ENCODE measurements around the gene KRTAP2-2.

DNA sequence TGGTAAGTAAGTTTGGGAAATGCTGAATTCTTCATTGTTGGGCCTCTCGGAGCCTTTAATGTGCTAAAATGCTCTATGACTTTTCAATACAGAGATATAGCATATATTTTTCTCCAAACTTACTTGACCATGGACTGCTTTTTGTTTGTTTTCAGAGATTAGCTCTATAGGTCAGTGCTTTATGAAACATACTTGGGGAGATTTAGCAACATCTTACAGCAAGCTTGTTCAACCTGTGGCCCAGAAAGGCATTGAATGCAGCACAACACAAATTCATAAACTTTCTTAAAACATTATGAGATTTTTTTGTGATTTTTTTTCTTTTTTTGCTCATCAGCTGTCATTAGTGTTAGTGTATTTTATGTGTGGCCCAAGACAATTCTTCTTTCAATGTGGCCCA is 45.1 kb downstream of the KRTAP2-2 start:
- no peak for TF ChIP-seq EZH2phosphoT487 (IDR thresholded peaks at IDR 0.05)
- TF ChIP-seq, protein P1, sequence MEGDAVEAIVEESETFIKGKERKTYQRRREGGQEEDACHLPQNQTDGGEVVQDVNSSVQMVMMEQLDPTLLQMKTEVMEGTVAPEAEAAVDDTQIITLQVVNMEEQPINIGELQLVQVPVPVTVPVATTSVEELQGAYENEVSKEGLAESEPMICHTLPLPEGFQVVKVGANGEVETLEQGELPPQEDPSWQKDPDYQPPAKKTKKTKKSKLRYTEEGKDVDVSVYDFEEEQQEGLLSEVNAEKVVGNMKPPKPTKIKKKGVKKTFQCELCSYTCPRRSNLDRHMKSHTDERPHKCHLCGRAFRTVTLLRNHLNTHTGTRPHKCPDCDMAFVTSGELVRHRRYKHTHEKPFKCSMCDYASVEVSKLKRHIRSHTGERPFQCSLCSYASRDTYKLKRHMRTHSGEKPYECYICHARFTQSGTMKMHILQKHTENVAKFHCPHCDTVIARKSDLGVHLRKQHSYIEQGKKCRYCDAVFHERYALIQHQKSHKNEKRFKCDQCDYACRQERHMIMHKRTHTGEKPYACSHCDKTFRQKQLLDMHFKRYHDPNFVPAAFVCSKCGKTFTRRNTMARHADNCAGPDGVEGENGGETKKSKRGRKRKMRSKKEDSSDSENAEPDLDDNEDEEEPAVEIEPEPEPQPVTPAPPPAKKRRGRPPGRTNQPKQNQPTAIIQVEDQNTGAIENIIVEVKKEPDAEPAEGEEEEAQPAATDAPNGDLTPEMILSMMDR (IDR thresholded peaks at IDR 0.05): no peak

Data from neural progenitor cell (in vitro differentiated cells).